Naive thymus-derived CD4-positive, alpha-beta T cell (primary cell): ENCODE data around the gene RASSF5. TPM values are rescaled to one million over a fixed set of nuclear protein-coding genes. Genes with fewer than 3 reads are reported as not detected.

Source experiments
- ATAC-seq: fragments of 150-1000 bp; cut with Tn5 transposase; 2 replicates; pipeline ENCODE4 v1.10.0; 2021; ENCODE audit warnings: mild to moderate bottlenecking, moderate library complexity
- CTCF ChIA-PET: fragments of 350-600 bp; sonication (Branson Sonifier 250); formaldehyde crosslinking; loops from one replicate; lab custom pipeline; 2021; ENCODE audit warnings: antibody characterized with exemption; lab: Charles Lee
- POLR2A ChIA-PET: fragments of 350-600 bp; sonication (Branson Sonifier 250); formaldehyde crosslinking; loops from one replicate; lab custom pipeline; 2021; ENCODE audit warnings: antibody characterized with exemption, inconsistent platforms; lab: Charles Lee
- DNase-seq, 9 donors: peaks; one replicate each; pipeline versions ENCODE4 v3.0.0 to v3.0.0-alpha.2; 2020 to 2022; ENCODE audit warnings: mixed read lengths in 1 of 9
- H3K27ac ChIP-seq: one replicate; pipeline ENCODE4 v1.7.0; 2013; ENCODE audit warnings: mild to moderate bottlenecking, low read depth, low read length, moderate library complexity
- H3K27me3 ChIP-seq, 2 donors: one replicate each; pipeline ENCODE4 v1.7.0; 2013; ENCODE audit warnings: low read length in 2 of 2, mild to moderate bottlenecking in 2 of 2, moderate library complexity in 2 of 2; ENCODE audit not compliant: control insufficient read depth in 2 of 2, insufficient read depth in 2 of 2
- H3K36me3 ChIP-seq, 3 experiments: 1 replicate in 2 of 3; 2 replicates in 1 of 3; pipeline ENCODE4 v1.7.0; 2013; ENCODE audit warnings: low read length in 3 of 3, mild to moderate bottlenecking in 3 of 3, moderate library complexity in 1 of 3; ENCODE audit not compliant: insufficient read depth in 3 of 3, control insufficient read depth in 2 of 3
- H3K4me1 ChIP-seq, 2 donors: one replicate each; pipeline ENCODE4 v1.7.0; 2013; ENCODE audit warnings: low read length in 2 of 2, mild to moderate bottlenecking in 2 of 2, moderate library complexity in 1 of 2; ENCODE audit not compliant: control insufficient read depth in 2 of 2, insufficient read depth in 2 of 2
- H3K4me3 ChIP-seq: 2 replicates; pipeline ENCODE4 v1.7.0; 2013; ENCODE audit warnings: mild to moderate bottlenecking, low read length
- H3K9me3 ChIP-seq, 3 experiments: 1 replicate in 2 of 3; 2 replicates in 1 of 3; pipeline ENCODE4 v1.7.0; 2013; ENCODE audit warnings: low read length in 3 of 3; ENCODE audit not compliant: control insufficient read depth in 2 of 3
- H3K27ac Mint-ChIP-seq, 9 donors: one replicate each; pipeline ENCODE4 v1.8.0; 2020 to 2022; ENCODE audit warnings: mixed read lengths in 9 of 9, mild to moderate bottlenecking in 8 of 9, moderate library complexity in 5 of 9, inconsistent platforms in 2 of 9
- H3K27me3 Mint-ChIP-seq, 5 donors: one replicate each; pipeline ENCODE4 v1.8.0; 2021 to 2022; ENCODE audit warnings: mixed read lengths in 5 of 5, mild to moderate bottlenecking in 1 of 5
- H3K36me3 Mint-ChIP-seq, 5 donors: one replicate each; pipeline ENCODE4 v1.8.0; 2020 to 2022; ENCODE audit warnings: mixed read lengths in 5 of 5, mild to moderate bottlenecking in 3 of 5, inconsistent platforms in 1 of 5
- H3K4me1 Mint-ChIP-seq, 7 donors: one replicate each; pipeline ENCODE4 v1.8.0; 2020 to 2022; ENCODE audit warnings: mixed read lengths in 7 of 7, mild to moderate bottlenecking in 3 of 7, inconsistent platforms in 1 of 7
- H3K4me3 Mint-ChIP-seq, 10 donors: one replicate each; pipeline ENCODE4 v1.8.0; 2020 to 2022; ENCODE audit warnings: mild to moderate bottlenecking in 10 of 10, mixed read lengths in 10 of 10, moderate library complexity in 6 of 10, inconsistent platforms in 2 of 10
- H3K9me3 Mint-ChIP-seq, 11 donors: one replicate each; pipeline ENCODE4 v1.8.0; 2020 to 2022; ENCODE audit warnings: mixed read lengths in 11 of 11, mild to moderate bottlenecking in 4 of 11, inconsistent platforms in 1 of 11, moderate library complexity in 1 of 11
- intact Hi-C, 2 donors: fragments of 100-400 bp; cut with micrococcal nuclease; formaldehyde crosslinking; loops; one replicate each; pipeline ENCODE4 v1.15.1; 2023
- polyA plus RNA-seq, 2 donors: library from polyadenylated mRNA; unstranded; fragments of 300-500 nt; fragmentation: Illumina TruSeq; gene quantifications; one replicate each; pipeline ENCODE4 v1.2.3, GENCODE V29; 2021
- total RNA-seq, 6 experiments: library from RNA in 5 of 6; stranded (reverse) in 5 of 6; gene quantifications; 1 replicate in 5 of 6; 2 replicates in 1 of 6; pipeline ENCODE4 v1.2.3 and lab custom pipeline; 2021 to 2026

The RASSF5 gene
- total and polyA plus RNA-seq, 7 experiments from 2014 or later: 155 to 416 (median 227) TPM

DNA sequence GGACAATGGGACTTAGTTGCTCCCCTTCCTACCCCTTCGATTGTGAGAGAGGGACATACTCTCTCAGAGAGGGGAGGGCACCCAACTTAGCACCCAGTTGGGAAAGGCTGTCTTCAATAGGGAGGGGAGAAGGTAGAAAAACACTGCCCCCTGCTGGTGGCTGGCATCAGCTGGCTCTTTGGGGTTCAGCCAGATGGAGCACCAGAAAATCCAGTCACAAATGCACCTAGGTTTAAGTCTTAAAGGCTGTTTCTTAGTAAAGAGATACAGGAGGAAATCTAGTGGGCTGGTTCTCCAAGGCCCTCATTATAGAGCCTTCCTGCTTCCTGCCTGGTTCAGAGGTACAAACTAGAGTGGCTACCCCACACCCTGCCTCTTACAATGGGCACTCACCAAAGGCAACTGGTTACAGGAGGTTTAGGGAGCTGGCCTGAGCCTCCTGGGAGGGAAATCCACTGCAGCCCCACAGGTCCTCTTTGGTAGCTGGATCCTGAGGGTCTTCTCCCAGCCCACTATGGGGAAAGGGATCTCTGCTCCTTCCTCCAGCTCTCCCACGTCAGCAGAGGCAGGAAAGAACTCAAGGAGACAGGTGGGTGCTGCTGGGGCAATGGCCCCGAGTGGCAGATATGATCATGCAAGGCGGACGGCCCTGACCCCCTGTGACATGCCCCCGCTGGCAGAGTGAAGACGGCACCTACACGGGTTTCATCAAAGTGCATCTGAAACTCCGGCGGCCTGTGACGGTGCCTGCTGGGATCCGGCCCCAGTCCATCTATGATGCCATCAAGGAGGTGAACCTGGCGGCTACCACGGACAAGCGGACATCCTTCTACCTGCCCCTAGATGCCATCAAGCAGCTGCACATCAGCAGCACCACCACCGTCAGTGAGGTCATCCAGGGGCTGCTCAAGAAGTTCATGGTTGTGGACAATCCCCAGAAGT is 76.6 kb downstream of the RASSF5 start:
- Mint-ChIP-seq H3K4me1 (peaks cover 42 to 92% (median 73%) of the 10 kb centered on the region in 7 donors), H3K27me3 (no peaks in the 10 kb centered on the region), H3K9me3 (no peaks in the 10 kb centered on the region), H3K36me3 (peaks cover 13 to 44% (median 22%) of the 10 kb centered on the region in 5 donors), H3K4me3 (peak overlapping the region; percentile 74 to 90 (median 82)), H3K27ac (peak overlapping the region; percentile 86 to 100 (median 93))
- H3K36me3 ChIP-seq: peaks cover 42 to 67% (median 43%) of the 10 kb centered on the region in 3 experiments
- peak overlapping the region; percentile 11 for H3K4me3 ChIP-seq
- no peaks in the 10 kb centered on the region for H3K9me3 ChIP-seq
- intact Hi-C loops: loop anchor here (1.0 to 5.0 kb wide), 8 partner anchors 28 to 122 kb away; partner anchors contain the start of genes RASSF5 (in 2 of the 2), EIF2D (in 1 of the 2) and IKBKE (in 1 of the 2)
- DNase-seq (peak; percentile 73 to 86 (median 80)), ATAC-seq (peak; percentile 52)
- CTCF ChIA-PET: interaction anchor here (0.6 to 15.4 kb wide), 18 partner anchors 8 to 752 kb away, joined by 3 to 424 read pairs (median 6); partner anchors contain the start of gene RASSF5
- no peaks in the 10 kb centered on the region for H3K27me3 ChIP-seq
- POLR2A ChIA-PET: interaction anchor here (0.7 to 30.7 kb wide), 5 partner anchors 9 to 41 kb away, joined by 3 to 722 read pairs (median 3); no protein-coding TSS in a partner anchor
- H3K4me1 ChIP-seq: peaks cover 47 to 56% of the 10 kb centered on the region in 2 donors
- peak overlapping the region; percentile 90 for H3K27ac ChIP-seq

- no peaks in the 10 kb centered on the region for H3K27me3 Mint-ChIP-seq
- POLR2A ChIA-PET: interaction anchor here (0.9 to 30.7 kb wide), 3 partner anchors 25 to 105 kb away, joined by 3 to 722 read pairs (median 4); no protein-coding TSS in a partner anchor
- peaks cover 41 to 91% (median 72%) of the 10 kb centered on the region in 7 donors for H3K4me1 Mint-ChIP-seq
- H3K36me3 ChIP-seq: peaks cover 43 to 73% (median 44%) of the 10 kb centered on the region in 3 experiments
- no peak for DNase-seq
- peak overlapping the region; percentile 42 for H3K27ac ChIP-seq
- intact Hi-C loops: loop anchor here in 1 of 2 donors (5.0 kb wide), 1 partner anchor 112 kb away; the partner anchor contains the start of gene IKBKE
- H3K4me3 ChIP-seq: no peak overlapping the region
- peaks cover 13 to 46% (median 22%) of the 10 kb centered on the region in 5 donors for H3K36me3 Mint-ChIP-seq
- no peaks in the 10 kb centered on the region for H3K9me3 Mint-ChIP-seq
- no peaks in the 10 kb centered on the region for H3K9me3 ChIP-seq
- H3K27me3 ChIP-seq: no peaks in the 10 kb centered on the region
- no peak for ATAC-seq
- peaks cover 42 to 49% of the 10 kb centered on the region in 2 donors for H3K4me1 ChIP-seq
- H3K27ac Mint-ChIP-seq: peak overlapping the region; percentile 48 to 100 (median 76)
- H3K4me3 Mint-ChIP-seq: peak overlapping the region in 1 of 10 donors; percentile 71
- CTCF ChIA-PET: interaction anchor here (1.1 to 15.4 kb wide), 9 partner anchors 8 to 122 kb away, joined by 3 to 424 read pairs (median 9); no protein-coding TSS in a partner anchor
Observed at GRCh38 chr1:206584683-206585082, 77.4 kb downstream of the RASSF5 start.

DNA sequence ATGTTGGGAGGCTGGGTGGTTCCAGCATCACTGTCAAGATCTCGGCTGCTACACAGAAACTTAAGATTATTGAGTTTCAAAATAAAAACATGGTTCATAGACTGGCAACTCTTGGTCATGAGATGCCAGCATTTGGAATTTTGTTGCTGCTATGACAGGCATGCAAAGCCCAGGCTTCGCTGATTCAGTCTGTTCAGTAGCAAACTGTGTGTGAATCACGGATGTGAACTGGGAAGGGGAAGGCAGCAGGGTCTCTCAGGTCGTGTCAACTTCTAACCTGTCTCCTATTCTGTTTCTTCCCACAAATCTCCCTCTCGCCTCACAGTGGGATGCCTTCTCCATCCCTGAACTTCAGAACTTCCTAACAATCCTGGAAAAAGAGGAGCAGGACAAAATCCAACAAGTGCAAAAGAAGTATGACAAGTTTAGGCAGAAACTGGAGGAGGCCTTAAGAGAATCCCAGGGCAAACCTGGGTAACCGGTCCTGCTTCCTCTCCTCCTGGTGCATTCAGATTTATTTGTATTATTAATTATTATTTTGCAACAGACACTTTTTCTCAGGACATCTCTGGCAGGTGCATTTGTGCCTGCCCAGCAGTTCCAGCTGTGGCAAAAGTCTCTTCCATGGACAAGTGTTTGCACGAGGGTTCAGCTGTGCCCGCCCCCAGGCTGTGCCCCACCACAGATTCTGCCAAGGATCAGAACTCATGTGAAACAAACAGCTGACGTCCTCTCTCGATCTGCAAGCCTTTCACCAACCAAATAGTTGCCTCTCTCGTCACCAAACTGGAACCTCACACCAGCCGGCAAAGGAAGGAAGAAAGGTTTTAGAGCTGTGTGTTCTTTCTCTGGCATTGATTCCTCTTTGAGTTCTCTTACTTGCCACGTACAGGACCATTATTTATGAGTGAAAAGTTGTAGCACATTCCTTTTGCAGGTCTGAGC is 79.4 kb downstream of the RASSF5 start:
- peaks cover 32 to 90% (median 68%) of the 10 kb centered on the region in 7 donors for H3K4me1 Mint-ChIP-seq
- H3K4me3 Mint-ChIP-seq: peak overlapping the region in 1 of 10 donors; percentile 27
- intact Hi-C loops: no loop called here
- Histone ChIP-seq H3K4me1 (peaks cover 34 to 38% of the 10 kb centered on the region in 2 donors), H3K27ac (peak overlapping the region; percentile 1), H3K4me3 (no peak overlapping the region), H3K9me3 (no peaks in the 10 kb centered on the region), H3K36me3 (peaks cover 43 to 87% (median 46%) of the 10 kb centered on the region in 3 experiments), H3K27me3 (no peaks in the 10 kb centered on the region)
- peak overlapping the region in 8 of 9 donors; percentile 12 to 91 (median 60) for H3K27ac Mint-ChIP-seq
- peaks cover 9 to 40% (median 24%) of the 10 kb centered on the region in 5 donors for H3K36me3 Mint-ChIP-seq
- H3K9me3 Mint-ChIP-seq: no peaks in the 10 kb centered on the region
- DNase-seq (no peak), ATAC-seq (no peak)
- ChIA-PET POLR2A (interaction anchor here (0.7 to 30.7 kb wide), 4 partner anchors 11 to 42 kb away, joined by 3 to 722 read pairs (median 7); no protein-coding TSS in a partner anchor), CTCF (interaction anchor here (0.5 to 15.4 kb wide), 9 partner anchors 22 to 97 kb away, joined by 3 to 424 read pairs (median 6); no protein-coding TSS in a partner anchor)
- H3K27me3 Mint-ChIP-seq: no peaks in the 10 kb centered on the region

- Mint-ChIP-seq H3K27ac (peak overlapping the region in 5 of 9 donors; percentile 32 to 91 (median 88)), H3K4me3 (no peak overlapping the region), H3K36me3 (peaks cover 13 to 45% (median 34%) of the 10 kb centered on the region in 5 donors), H3K9me3 (peaks cover 0 to 2% (median 0%) of the 10 kb centered on the region in 11 donors), H3K4me1 (peaks cover 30 to 88% (median 62%) of the 10 kb centered on the region in 7 donors), H3K27me3 (no peaks in the 10 kb centered on the region)
- Histone ChIP-seq H3K4me1 (peaks cover 23 to 27% of the 10 kb centered on the region in 2 donors), H3K9me3 (no peaks in the 10 kb centered on the region), H3K4me3 (no peak overlapping the region), H3K36me3 (peaks cover 36 to 91% (median 43%) of the 10 kb centered on the region in 3 experiments), H3K27me3 (no peaks in the 10 kb centered on the region), H3K27ac (no peak overlapping the region)
- ChIA-PET POLR2A (interaction anchor here (0.8 to 30.7 kb wide), 5 partner anchors 13 to 47 kb away, joined by 3 to 722 read pairs (median 6); no protein-coding TSS in a partner anchor), CTCF (interaction anchor here (0.6 to 2.2 kb wide), 6 partner anchors 19 to 88 kb away, joined by 3 to 16 read pairs (median 3); no protein-coding TSS in a partner anchor)
- ATAC-seq (no peak), DNase-seq (no peak)
- intact Hi-C loops: no loop called here
Observed at GRCh38 chr1:206587904-206588303, 80.6 kb downstream of the RASSF5 start.

- Histone ChIP-seq H3K27me3 (no peaks in the 10 kb centered on the region), H3K36me3 (peaks cover 33 to 91% (median 41%) of the 10 kb centered on the region in 3 experiments), H3K9me3 (no peaks in the 10 kb centered on the region), H3K4me3 (no peak overlapping the region), H3K4me1 (peaks cover 17 to 21% of the 10 kb centered on the region in 2 donors), H3K27ac (no peak overlapping the region)
- POLR2A ChIA-PET: interaction anchor here (0.8 to 30.7 kb wide), 3 partner anchors 29 to 48 kb away, joined by 3 to 722 read pairs (median 3); no protein-coding TSS in a partner anchor
- DNase-seq (no peak), ATAC-seq (no peak)
- Mint-ChIP-seq H3K36me3 (peaks cover 10 to 44% (median 35%) of the 10 kb centered on the region in 5 donors), H3K4me1 (peaks cover 25 to 85% (median 57%) of the 10 kb centered on the region in 7 donors), H3K9me3 (peaks cover 0 to 2% (median 0%) of the 10 kb centered on the region in 11 donors), H3K4me3 (peak overlapping the region in 1 of 10 donors; percentile 33), H3K27ac (peak overlapping the region; percentile 7 to 91 (median 80)), H3K27me3 (no peaks in the 10 kb centered on the region)
- intact Hi-C loops: no loop called here
- CTCF ChIA-PET: interaction anchor here (0.6 to 2.2 kb wide), 6 partner anchors 19 to 88 kb away, joined by 3 to 16 read pairs (median 3); no protein-coding TSS in a partner anchor
Observed at GRCh38 chr1:206588492-206588891, 81.2 kb downstream of the RASSF5 start.
